ENCODE measurements around the gene EPS8L1.

GRCh38 chr19:55101261-55101660 lies 25.6 kb downstream of the EPS8L1 start:
- TF ChIP-seq POLR2A (IDR thresholded peaks at IDR 0.05; ENCODE audit: low read length) = no peak
- no peak for TF ChIP-seq GATA1 (IDR thresholded peaks at IDR 0.05; ENCODE audit: low read depth, low read length)
